Heart left ventricle (tissue), 16 donors: ENCODE data around the gene FOXJ1. TPM values are rescaled to one million over a fixed set of nuclear protein-coding genes. Genes with fewer than 3 reads are reported as not detected.
A peak's percentile ranks its signal among the peaks of the same experiment; 100 is the strongest.

ENCODE experiments used
- ATAC-seq, 4 donors: fragments of 200-7000 bp; cut with Tn5 transposase; one replicate each; pipeline ENCODE4 v1.9.1; 2020 to 2022; ENCODE audit warnings: moderate library complexity in 4 of 4, mild to moderate bottlenecking in 3 of 4, moderate number of reproducible peaks in 1 of 4
- DNase-seq, 5 donors: peaks; one replicate each; pipeline ENCODE4 v3.0.0-alpha.2; 2020
- H3K27ac ChIP-seq, 12 donors: fragments of 200-600 bp; sonication (generic) in 4 of 12; one replicate each; pipeline versions ENCODE4 v1.5.0 to v1.8.0; 2016 to 2022; ENCODE audit warnings: mild to moderate bottlenecking in 2 of 12
- H3K27me3 ChIP-seq, 9 donors: fragments of 200-600 bp; sonication (generic) in 2 of 9; one replicate each; pipeline versions ENCODE4 v1.5.1 to v1.8.0; 2016 to 2022; ENCODE audit warnings: mild to moderate bottlenecking in 3 of 9
- H3K36me3 ChIP-seq, 9 donors: fragments of 200-600 bp; sonication (generic) in 2 of 9; one replicate each; pipeline versions ENCODE4 v1.5.0 to v1.8.0; 2018 to 2022; ENCODE audit warnings: mild to moderate bottlenecking in 2 of 9
- H3K4me1 ChIP-seq, 12 donors: fragments of 200-600 bp; sonication (generic) in 4 of 12; one replicate each; pipeline versions ENCODE4 v1.5.0 to v1.8.0; 2016 to 2022; ENCODE audit warnings: mild to moderate bottlenecking in 3 of 12
- H3K4me3 ChIP-seq, 12 donors: fragments of 200-600 bp; sonication (generic) in 4 of 12; one replicate each; pipeline versions ENCODE4 v1.5.0 to v1.8.0; 2017 to 2022; ENCODE audit warnings: mild to moderate bottlenecking in 9 of 12, moderate library complexity in 4 of 12
- H3K9me3 ChIP-seq, 12 donors: fragments of 200-600 bp; sonication (generic) in 4 of 12; one replicate each; pipeline versions ENCODE4 v1.5.0 to v1.8.0; 2016 to 2022; ENCODE audit warnings: mild to moderate bottlenecking in 1 of 12
- CTCF ChIP-seq, 12 donors: fragments of 200-600 bp; sonication (generic) in 4 of 12; IDR thresholded peaks; one replicate each; pipeline versions ENCODE4 v1.5.0 to v1.8.0; 2018 to 2022; ENCODE audit warnings: antibody characterized with exemption in 12 of 12, mild to moderate bottlenecking in 5 of 12
- POLR2A ChIP-seq, 2 donors: fragments of 450-650 bp; IDR thresholded peaks; one replicate each; pipeline ENCODE4 v1.6.1; 2017; ENCODE audit warnings: antibody characterized with exemption in 2 of 2, mild to moderate bottlenecking in 2 of 2, moderate library complexity in 2 of 2
- WGBS, 4 donors: extraction: QIAGEN DNeasy Blood & Tissue Kit in 2 of 4; methylation state at CpG; one replicate each; pipeline versions ENCODE4 v1.1.5 to v1.1.7; 2013 to 2018; 5-methylcytosine and 5-hydroxymethylcytosine counted together
- intact Hi-C, 10 donors: fragments of 100-400 bp; cut with DNase I; formaldehyde crosslinking; loops; one replicate each; pipeline versions ENCODE4 v1.11.1 to v1.14.2; 2022
- polyA plus RNA-seq, 2 donors: library from polyadenylated mRNA; stranded (reverse); fragments of 200-250 nt; gene quantifications; one replicate each; pipeline ENCODE4 v1.2.3, GENCODE V29; 2013
- total RNA-seq, 9 donors: library from RNA; depleted of rRNA in 2 of 9; stranded (reverse); fragments of >200 nt in 2 of 9; fragmentation: NEBNext Ultra II Directional in 3 of 9; extraction: Animal tissue kit (Norgen Biotek cat#: 25700) in 3 of 9; gene quantifications; one replicate each; pipeline versions ENCODE4 v1.1.0 to v1.2.4, GENCODE V29; 2016 to 2023
- donor health status: ischemic (EF 13 %, LVEDD 7.1; RV severe dilation, severe dysfunction).
- donor health status: healthy with polysubstance abuse.
- donor health status: DM: no; HTN: yes; CAD: no.
- donor health status: DM: no; HTN: no; CAD: no.
- donor health status: ischemic (EF 25% LVEDD 6.9; RV normal size, moderate dysfunction).
- donor health status: ischemic (EF 25% LVEDD 5.7; RV mildly dilated, moderate dysfunction).
- donor health status: healthy.
- donor health status: DM: yes; HTN: yes; CAD: no.
- donor health status: ischemic (EF 35%, LVEDD 5.7; RV mildly dilated, moderate dysfunction).
- donor health status: nonischemic (EF 11% LVEDD 7.7; RV severe dilation, severe dysfunction).
- donor health status: DM: yes; HTN: yes; CAD: no.
- donor health status: PGD.
- donor health status: ischemic (EF 29% LVEDD 5.4; RV normal size, mild dysfunction).
- donor health status: nonischemic (EF 23%, LVEDD 6.1; RV moderate dilation, normal function).

The FOXJ1 gene
- total and polyA plus RNA-seq, 11 donors = not detected

GRCh38 chr17:76156662-76156991 is 15.6 kb upstream of the FOXJ1 start:
- 78 to 80% (median 79%) methylated on average over 8 of the region's 8 CpGs for WGBS, 4 donors
- TF ChIP-seq CTCF (IDR thresholded peaks at IDR 0.05) (no peak), POLR2A (IDR thresholded peaks at IDR 0.05) (no peak)
- ATAC-seq = no peak

GRCh38 chr17:76155988-76156661 is 15.1 kb upstream of the FOXJ1 start:
- H3K4me1 ChIP-seq = no peaks in the 10 kb centered on the region
- no peak overlapping the region for H3K27ac ChIP-seq
- peak in 1 of 5 donors; percentile 6 for DNase-seq
- TF ChIP-seq POLR2A (IDR thresholded peaks at IDR 0.05) = no peak
- TF ChIP-seq CTCF (IDR thresholded peaks at IDR 0.05) = no peak
- WGBS, 4 donors = 77 to 87% (median 78%) methylated on average over 11 to 13 of the region's 13 CpGs
- H3K9me3 ChIP-seq = no peaks in the 10 kb centered on the region
- no peaks in the 10 kb centered on the region for H3K27me3 ChIP-seq
- H3K36me3 ChIP-seq = peaks cover 0 to 4% (median 0%) of the 10 kb centered on the region in 9 donors
- intact Hi-C loops = no loop called here
- no peak for ATAC-seq
- H3K4me3 ChIP-seq = no peak overlapping the region

More at GRCh38 chr17:76156662-76156991, 15.6 kb upstream of the FOXJ1 start:
- no peaks in the 10 kb centered on the region for H3K27me3 ChIP-seq
- intact Hi-C loops = no loop called here
- H3K36me3 ChIP-seq = peaks cover 0 to 4% (median 0%) of the 10 kb centered on the region in 9 donors
- H3K4me3 ChIP-seq = no peak overlapping the region
- H3K27ac ChIP-seq = no peak overlapping the region
- peak in 1 of 5 donors; percentile 10 for DNase-seq
- H3K4me1 ChIP-seq = no peaks in the 10 kb centered on the region
- H3K9me3 ChIP-seq = no peaks in the 10 kb centered on the region

GRCh38 chr17:76154936-76155845 is 14.1 kb upstream of the FOXJ1 start:
- Histone ChIP-seq H3K27me3 (no peaks in the 10 kb centered on the region), H3K4me1 (no peaks in the 10 kb centered on the region), H3K27ac (no peak overlapping the region), H3K4me3 (no peak overlapping the region), H3K36me3 (peaks cover 0 to 4% (median 0%) of the 10 kb centered on the region in 9 donors), H3K9me3 (no peaks in the 10 kb centered on the region)
- intact Hi-C loops = no loop called here
- peak in 2 of 4 donors; percentile 47 to 52 for ATAC-seq
- TF ChIP-seq POLR2A (IDR thresholded peaks at IDR 0.05) (no peak), CTCF (IDR thresholded peaks at IDR 0.05) (no peak)
- peak in 2 of 5 donors; percentile 25 to 38 for DNase-seq
- WGBS, 4 donors = 83 to 86% (median 85%) methylated on average over 9 to 10 of the region's 10 CpGs

GRCh38 chr17:76154292-76154691 is 13.2 kb upstream of the FOXJ1 start:
- ATAC-seq (no peak), DNase-seq (no peak)
- intact Hi-C loops = no loop called here
- Histone ChIP-seq H3K4me1 (no peaks in the 10 kb centered on the region), H3K27ac (no peak overlapping the region), H3K4me3 (no peak overlapping the region), H3K9me3 (no peaks in the 10 kb centered on the region), H3K36me3 (peaks cover 0 to 4% (median 0%) of the 10 kb centered on the region in 9 donors), H3K27me3 (no peaks in the 10 kb centered on the region)
- 87 to 95% (median 91%) methylated on average over 3 of the region's 3 CpGs for WGBS, 4 donors
- TF ChIP-seq POLR2A (IDR thresholded peaks at IDR 0.05) (no peak), CTCF (IDR thresholded peaks at IDR 0.05) (no peak)
